GM23248 (cell line): ENCODE measurements around the gene IL17RE.

Experiments
- EZH2 ChIP-seq: fragments of 200-600 bp; sonication (generic); IDR thresholded peaks from 2 replicates; pipeline ENCODE4 v1.6.1; 2018; ENCODE audit warnings: antibody characterized with exemption, mild to moderate bottlenecking; ENCODE audit not compliant: insufficient read depth, poor library complexity, severe bottlenecking
- EZH2phosphoT487 ChIP-seq: fragments of 200-600 bp; sonication (generic); IDR thresholded peaks from 2 replicates; pipeline ENCODE4 v1.6.1; 2018; ENCODE audit warnings: antibody characterized with exemption, moderate library complexity, mild to moderate bottlenecking, low read depth; ENCODE audit not compliant: insufficient read depth

- no peak for TF ChIP-seq EZH2phosphoT487
- TF ChIP-seq EZH2, result no peak
Observed at GRCh38 chr3:9957214-9957613, 54.6 kb downstream of the IL17RE start.
